ENCODE results near the gene DYNC1LI1. TPM values are rescaled to one million over a fixed set of nuclear protein-coding genes. Genes with fewer than 3 reads are reported as not detected.

DYNC1LI1 gene
- total and polyA plus RNA-seq, 2 experiments from 2014 or later: 45.1 to 48.0 TPM

DNA sequence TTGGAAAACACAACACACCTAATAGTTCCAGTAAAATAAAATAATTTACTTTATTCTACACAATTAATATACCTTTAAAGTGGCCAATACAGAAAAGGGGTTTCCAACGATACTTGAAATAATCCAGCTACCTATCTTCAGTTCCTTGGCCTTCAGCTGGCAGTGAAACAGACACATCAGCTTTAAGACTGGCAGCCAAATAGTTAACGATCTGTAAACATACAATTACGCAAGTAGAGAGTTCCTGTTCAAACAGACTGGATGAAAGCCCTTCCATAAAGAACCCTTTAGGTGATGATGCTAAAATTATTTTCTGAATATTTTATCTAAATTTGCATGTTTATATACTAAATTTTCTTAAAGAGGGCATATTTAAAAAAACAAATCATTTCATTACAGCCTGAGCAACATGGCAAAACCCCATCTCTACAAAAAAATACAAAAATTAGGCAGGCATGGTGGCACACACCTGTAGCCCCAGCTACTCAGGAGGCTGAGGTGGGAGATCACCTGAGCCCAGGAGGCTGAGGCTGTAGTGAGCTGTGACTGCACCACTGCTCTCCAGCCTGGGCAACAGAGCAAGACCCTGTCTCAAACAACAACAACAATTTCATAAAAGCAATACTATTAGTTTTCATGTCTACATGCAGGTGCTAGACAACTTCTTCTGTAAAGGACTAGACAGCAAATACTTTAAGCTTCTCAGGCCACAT, 12.9 kb downstream of the DYNC1LI1 start (continued):
- TF ChIP-seq ZNF462 (CRISPR knock-in tag; IDR thresholded peaks at IDR 0.05) (no peak), EZH2 (IDR thresholded peaks at IDR 0.05; ENCODE audit: low read depth, unreplicated experiment) (no peak)

GRCh38 chr3:32556332-32556731, 14.3 kb downstream of the DYNC1LI1 start:
- no peak for DNase-seq (ENCODE audit: low spot score)
- Histone ChIP-seq H3K4me1 (ENCODE audit: insufficient read depth) (peaks cover 6% of the 10 kb centered on the region; the same call in 1 of the 2 replicates), H4K20me1 (replicated peaks; ENCODE audit: insufficient read depth) (peaks cover 27% of the 10 kb centered on the region), H3F3A (replicated peaks; ENCODE audit: low read depth) (no peaks in the 10 kb centered on the region), H3K27me3 (ENCODE audit: insufficient read depth) (no peaks in the 10 kb centered on the region), H2AFZ (no peak overlapping the region), H3K36me3 (ENCODE audit: insufficient read depth) (no peaks in the 10 kb centered on the region), H3K9me2 (ENCODE audit: insufficient read depth) (no peaks in the 10 kb centered on the region), H3K79me2 (replicated peaks; ENCODE audit: insufficient read depth) (peaks cover 100% of the 10 kb centered on the region), H3K4me2 (no peak overlapping the region), H3K27ac (ENCODE audit: low read depth) (no peak overlapping the region), H3K4me3 (no peak overlapping the region)
- ATAC-seq: no peak
- TF ChIP-seq ZNF331 (CRISPR knock-in tag; IDR thresholded peaks at IDR 0.05; ENCODE audit: low read depth) (no peak), STAT1 (IDR thresholded peaks at IDR 0.05; ENCODE audit: unreplicated experiment) (no peak), NANOG (IDR thresholded peaks at IDR 0.05; ENCODE audit: borderline replicate concordance) (no peak), CTCF (conservative IDR thresholded peaks at IDR 0.05; ENCODE audit: low read depth in 2 of 2) (no peak), CREB1 (CRISPR knock-in tag; IDR thresholded peaks at IDR 0.05; ENCODE audit: low read depth) (no peak)
- TF ChIP-seq, protein P1, sequence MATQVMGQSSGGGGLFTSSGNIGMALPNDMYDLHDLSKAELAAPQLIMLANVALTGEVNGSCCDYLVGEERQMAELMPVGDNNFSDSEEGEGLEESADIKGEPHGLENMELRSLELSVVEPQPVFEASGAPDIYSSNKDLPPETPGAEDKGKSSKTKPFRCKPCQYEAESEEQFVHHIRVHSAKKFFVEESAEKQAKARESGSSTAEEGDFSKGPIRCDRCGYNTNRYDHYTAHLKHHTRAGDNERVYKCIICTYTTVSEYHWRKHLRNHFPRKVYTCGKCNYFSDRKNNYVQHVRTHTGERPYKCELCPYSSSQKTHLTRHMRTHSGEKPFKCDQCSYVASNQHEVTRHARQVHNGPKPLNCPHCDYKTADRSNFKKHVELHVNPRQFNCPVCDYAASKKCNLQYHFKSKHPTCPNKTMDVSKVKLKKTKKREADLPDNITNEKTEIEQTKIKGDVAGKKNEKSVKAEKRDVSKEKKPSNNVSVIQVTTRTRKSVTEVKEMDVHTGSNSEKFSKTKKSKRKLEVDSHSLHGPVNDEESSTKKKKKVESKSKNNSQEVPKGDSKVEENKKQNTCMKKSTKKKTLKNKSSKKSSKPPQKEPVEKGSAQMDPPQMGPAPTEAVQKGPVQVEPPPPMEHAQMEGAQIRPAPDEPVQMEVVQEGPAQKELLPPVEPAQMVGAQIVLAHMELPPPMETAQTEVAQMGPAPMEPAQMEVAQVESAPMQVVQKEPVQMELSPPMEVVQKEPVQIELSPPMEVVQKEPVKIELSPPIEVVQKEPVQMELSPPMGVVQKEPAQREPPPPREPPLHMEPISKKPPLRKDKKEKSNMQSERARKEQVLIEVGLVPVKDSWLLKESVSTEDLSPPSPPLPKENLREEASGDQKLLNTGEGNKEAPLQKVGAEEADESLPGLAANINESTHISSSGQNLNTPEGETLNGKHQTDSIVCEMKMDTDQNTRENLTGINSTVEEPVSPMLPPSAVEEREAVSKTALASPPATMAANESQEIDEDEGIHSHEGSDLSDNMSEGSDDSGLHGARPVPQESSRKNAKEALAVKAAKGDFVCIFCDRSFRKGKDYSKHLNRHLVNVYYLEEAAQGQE (IDR thresholded peaks at IDR 0.05; ENCODE audit: unreplicated experiment): no peak
- Mint-ChIP-seq H3K27ac (no peak overlapping the region), H3K9me3 (no peaks in the 10 kb centered on the region), H3K4me3 (no peak overlapping the region), H3K27me3 (ENCODE audit: insufficient read depth, low read depth, poor library complexity) (no peaks in the 10 kb centered on the region), H3K36me3 (ENCODE audit: low read depth) (no peaks in the 10 kb centered on the region), H3K4me1 (peaks cover 16% of the 10 kb centered on the region)

Data from GM23338 (cell line).